Measurements from ENCODE around the gene SMIM9. TPM values are rescaled to one million over a fixed set of nuclear protein-coding genes. Genes with fewer than 3 reads are reported as not detected.
A peak's percentile ranks its signal among the peaks of the same experiment; 100 is the strongest.

Gene SMIM9
- total and polyA plus RNA-seq, 9 of the 15 experiments (the other 6 are each of a cell fraction or from before 2014, with no cell fraction given) = 0.08 TPM; not detected in 8

- TF ChIP-seq E2F8 (IDR thresholded peaks at IDR 0.05; ENCODE audit: low read depth, partially characterized antibody) (no peak), ZBTB11 (CRISPR knock-in tag; IDR thresholded peaks at IDR 0.05) (peak in 1 of 3 experiments; percentile 28; a peak in 1 of 6 replicates), XRCC5 (IDR thresholded peaks at IDR 0.05; ENCODE audit: low read depth, low read length) (no peak), DDX20 (tag; IDR thresholded peaks at IDR 0.05; ENCODE audit: low read depth) (0 out of 2 replicates have a peak, but pooled peaks have one; percentile 38), HOMEZ (CRISPR knock-in tag; IDR thresholded peaks at IDR 0.05) (no peak), DPF2 (IDR thresholded peaks at IDR 0.05) (peak; percentile 23; the same call in 1 of the 2 replicates), C11orf30 (IDR thresholded peaks at IDR 0.05; ENCODE audit: low read depth) (peak; percentile 85), ZKSCAN1 (IDR thresholded peaks at IDR 0.05; ENCODE audit: low read depth, low read length) (no peak), RHOXF2B (CRISPR knock-in tag; conservative IDR thresholded peaks at IDR 0.05) (no peak), ZNF707 (CRISPR knock-in tag; conservative IDR thresholded peaks at IDR 0.05) (no peak), EP400 (IDR thresholded peaks at IDR 0.05) (no peak), POLR2AphosphoS5 (IDR thresholded peaks at IDR 0.05; ENCODE audit: control insufficient read depth, insufficient read depth, low read depth, low read length) (no peak), POLR3A (IDR thresholded peaks at IDR 0.05; ENCODE audit: borderline replicate concordance, extremely low read depth, insufficient read depth, insufficient read length) (no peak), GATAD2B (IDR thresholded peaks at IDR 0.05; ENCODE audit: borderline replicate concordance) (0 out of 2 replicates have a peak, but pooled peaks have one; percentile 18), HNRNPLL (IDR thresholded peaks at IDR 0.05; ENCODE audit: low read depth, low read length, poor library complexity, severe bottlenecking) (no peak), SAFB2 (IDR thresholded peaks at IDR 0.05; ENCODE audit: borderline replicate concordance, low read depth, low read length, severe bottlenecking) (no peak), ZNF785 (CRISPR knock-in tag; IDR thresholded peaks at IDR 0.05) (no peak), RBM25 (IDR thresholded peaks at IDR 0.05; ENCODE audit: low read depth, low read length, severe bottlenecking) (no peak), FOXK1 (CRISPR knock-in tag; IDR thresholded peaks at IDR 0.05; ENCODE audit: borderline replicate concordance) (no peak)
These were observed 15.3 kb downstream of the SMIM9 start (continued) for GRCh38 chrX:154818916-154819770.

Data from K562 (cell line).